Cardiac muscle cell (in vitro differentiated cells and primary cell): ENCODE data around the gene SMARCC1. TPM values are rescaled to one million over a fixed set of nuclear protein-coding genes. Genes with fewer than 3 reads are reported as not detected.

Experiments used
- DNase-seq, 2 donors: peaks; one replicate each; pipeline versions ENCODE4 v3.0.0 to v3.0.0-alpha.2; 2010 to 2017; ENCODE audit warnings: low read depth in 1 of 2, low spot score in 1 of 2
- H3K27ac ChIP-seq: fragments of 200-600 bp; sonication (generic); 2 replicates; pipeline ENCODE4 v1.5.1; 2016
- H3K27me3 ChIP-seq: fragments of 200-600 bp; sonication (generic); 2 replicates; pipeline ENCODE4 v1.6.0; 2016; ENCODE audit warnings: control low read depth
- H3K36me3 ChIP-seq: fragments of 200-600 bp; sonication (generic); 2 replicates; pipeline ENCODE4 v1.5.1; 2016; ENCODE audit warnings: control low read depth
- H3K4me1 ChIP-seq: fragments of 200-600 bp; sonication (generic); 2 replicates; pipeline ENCODE4 v1.8.1; 2017; ENCODE audit warnings: low read depth, mild to moderate bottlenecking, mixed run types
- H3K4me3 ChIP-seq: fragments of 200-600 bp; sonication (generic); 2 replicates; pipeline ENCODE4 v1.5.1; 2016; ENCODE audit warnings: mild to moderate bottlenecking
- H3K9me3 ChIP-seq: fragments of 200-600 bp; sonication (generic); 2 replicates; pipeline ENCODE4 v1.5.1; 2017; ENCODE audit warnings: low read depth, mild to moderate bottlenecking, control low read depth
- CTCF ChIP-seq: IDR thresholded peaks from 2 replicates; pipeline ENCODE4 v1.5.1; 2012; ENCODE audit warnings: low read depth, mild to moderate bottlenecking, low read length
- polyA plus RNA-seq: library from polyadenylated mRNA; unstranded; fragments of >200 nt; fragmentation: Nextera tagmentation; extraction: Ambion mirVana; gene quantifications from 2 replicates; pipeline ENCODE4 v1.2.1, GENCODE V29; 2016
- total RNA-seq: library from RNA; depleted of rRNA; stranded (reverse); fragments of >200 nt; gene quantifications from 2 replicates; pipeline ENCODE4 v1.2.3, GENCODE V29; 2016

Gene SMARCC1
- total and polyA plus RNA-seq, 2 experiments from 2014 or later = 86.9 to 109 TPM

- Histone ChIP-seq H3K36me3 (peaks cover 26% of the 10 kb centered on the region), H3K4me1 (peaks cover 14% of the 10 kb centered on the region), H3K9me3 (no peaks in the 10 kb centered on the region), H3K27me3 (no peaks in the 10 kb centered on the region), H3K27ac (peak overlapping the region; percentile 74), H3K4me3 (no peak overlapping the region)
- no peak for DNase-seq
- TF ChIP-seq CTCF = no peak
These were observed 166.9 kb downstream of the SMARCC1 start for GRCh38 chr3:47614788-47615187.

- no peaks in the 10 kb centered on the region for H3K9me3 ChIP-seq
- no peak for TF ChIP-seq CTCF
- no peak overlapping the region for H3K4me3 ChIP-seq
- no peaks in the 10 kb centered on the region for H3K27me3 ChIP-seq
- peaks cover 14% of the 10 kb centered on the region for H3K4me1 ChIP-seq
- peak overlapping the region; percentile 74 for H3K27ac ChIP-seq
- peaks cover 26% of the 10 kb centered on the region for H3K36me3 ChIP-seq
- no peak for DNase-seq
These were observed 168.0 kb downstream of the SMARCC1 start for GRCh38 chr3:47613722-47614121.

- H3K4me3 ChIP-seq = no peak overlapping the region
- H3K36me3 ChIP-seq = peaks cover 32% of the 10 kb centered on the region
- no peak for TF ChIP-seq CTCF
- DNase-seq = no peak
- H3K27ac ChIP-seq = peak overlapping the region; percentile 34
- H3K9me3 ChIP-seq = no peaks in the 10 kb centered on the region
- no peaks in the 10 kb centered on the region for H3K27me3 ChIP-seq
- H3K4me1 ChIP-seq = peaks cover 14% of the 10 kb centered on the region
These were observed 168.8 kb downstream of the SMARCC1 start for GRCh38 chr3:47612879-47613278.

GRCh38 chr3:47612178-47612577 lies 169.5 kb downstream of the SMARCC1 start:
- no peak for TF ChIP-seq CTCF
- Histone ChIP-seq H3K9me3 (no peaks in the 10 kb centered on the region), H3K36me3 (peaks cover 34% of the 10 kb centered on the region), H3K27ac (peak overlapping the region; percentile 34), H3K27me3 (no peaks in the 10 kb centered on the region), H3K4me3 (no peak overlapping the region), H3K4me1 (peaks cover 14% of the 10 kb centered on the region)
- DNase-seq = peak in 1 of 2 donors; percentile 90

GRCh38 chr3:47611576-47611975 lies 170.1 kb downstream of the SMARCC1 start:
- no peak for DNase-seq
- TF ChIP-seq CTCF = no peak
- no peaks in the 10 kb centered on the region for H3K9me3 ChIP-seq
- H3K27ac ChIP-seq = peak overlapping the region; percentile 34
- H3K4me3 ChIP-seq = no peak overlapping the region
- H3K27me3 ChIP-seq = no peaks in the 10 kb centered on the region
- peaks cover 34% of the 10 kb centered on the region for H3K36me3 ChIP-seq
- H3K4me1 ChIP-seq = peaks cover 14% of the 10 kb centered on the region

GRCh38 chr3:47610583-47610982 lies 171.1 kb downstream of the SMARCC1 start:
- Histone ChIP-seq H3K4me1 (peaks cover 14% of the 10 kb centered on the region), H3K27me3 (no peaks in the 10 kb centered on the region), H3K36me3 (peaks cover 34% of the 10 kb centered on the region), H3K9me3 (no peaks in the 10 kb centered on the region), H3K4me3 (no peak overlapping the region), H3K27ac (peak overlapping the region; percentile 44)
- TF ChIP-seq CTCF = no peak
- DNase-seq = no peak
